IPS-18c (cell line): ENCODE results near the gene RPTN.

Source experiments
- H3K4me3 ChIP-seq: 2 replicates; pipeline ENCODE4 v1.7.0; 2013; ENCODE audit warnings: low read depth, mild to moderate bottlenecking, low read length, moderate library complexity; ENCODE audit not compliant: insufficient read depth
- H3K9me3 ChIP-seq: one replicate; pipeline ENCODE4 v1.6.1; 2013; ENCODE audit warnings: mild to moderate bottlenecking, low read length, moderate library complexity; ENCODE audit not compliant: control insufficient read depth, insufficient read depth

Gene RPTN

DNA sequence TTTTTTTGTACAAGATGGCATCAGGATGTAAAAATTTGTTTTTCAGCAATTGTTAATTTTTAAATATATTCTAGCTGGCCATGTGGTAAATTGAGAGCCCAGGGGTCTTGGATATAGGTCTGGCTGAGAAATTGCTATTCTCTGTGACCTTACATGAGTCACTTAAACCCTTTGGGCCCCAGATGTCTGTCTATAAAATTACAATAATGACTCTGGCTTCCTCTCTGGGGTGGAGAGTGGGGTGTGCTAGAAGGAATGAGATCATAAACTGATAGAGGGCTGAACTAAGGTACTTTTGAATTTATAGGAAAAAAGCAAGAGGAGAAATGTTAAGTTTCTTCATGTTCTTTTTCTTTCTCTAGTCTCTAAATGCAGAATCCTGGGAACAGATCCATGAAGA is 31.4 kb downstream of the RPTN start:
- H3K4me3 ChIP-seq, result no peak overlapping the region
- peaks cover 2% of the 10 kb centered on the region for H3K9me3 ChIP-seq

DNA sequence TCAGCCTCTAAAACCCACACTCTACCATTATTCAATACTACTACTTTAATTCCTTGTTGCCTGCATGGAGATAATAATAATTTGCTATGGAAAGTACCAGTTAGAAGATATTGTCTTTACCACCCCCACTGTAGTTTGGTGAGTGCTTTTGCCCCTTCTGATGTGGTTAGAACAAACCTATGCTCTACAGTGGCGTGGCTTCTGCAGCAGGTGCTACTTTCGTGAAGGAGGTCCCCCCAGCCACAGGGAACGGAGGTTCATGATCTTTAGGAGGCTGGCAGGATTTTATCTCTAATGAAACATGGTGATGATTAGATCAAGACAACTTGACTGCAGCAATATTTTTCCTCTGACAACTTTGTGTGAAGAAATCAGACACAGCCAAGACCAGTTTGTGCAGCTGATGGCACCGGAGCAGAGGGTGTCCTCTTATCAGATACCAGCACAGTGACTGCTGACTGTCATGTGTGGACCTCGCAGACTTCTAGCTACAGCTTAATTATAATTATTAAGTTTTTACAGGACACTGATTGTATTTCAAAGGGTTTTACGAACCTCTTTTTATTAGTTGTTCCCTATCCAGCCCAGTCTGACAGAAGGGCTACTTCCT is 33.1 kb downstream of the RPTN start:
- Histone ChIP-seq H3K9me3 (no peaks in the 10 kb centered on the region), H3K4me3 (no peak overlapping the region)

DNA sequence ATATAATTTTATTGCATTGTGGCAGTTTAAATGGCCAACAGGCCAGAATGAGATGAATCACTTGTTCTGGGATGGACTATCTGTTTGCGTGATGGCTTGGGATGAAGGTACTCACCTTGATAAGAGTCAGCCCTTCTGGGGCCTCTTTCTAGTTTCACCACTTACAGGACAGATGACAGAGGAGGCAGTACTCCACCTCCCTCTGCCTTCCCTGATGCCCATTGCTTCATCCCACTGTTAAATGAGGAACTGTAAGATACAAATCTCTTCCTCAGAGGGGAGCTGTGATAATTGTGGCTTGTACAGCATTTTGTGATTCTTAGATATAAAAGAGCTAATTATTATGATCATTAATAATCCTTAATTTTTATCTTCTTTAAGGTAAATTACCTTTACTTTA is 40.1 kb downstream of the RPTN start:
- no peaks in the 10 kb centered on the region for H3K9me3 ChIP-seq

DNA sequence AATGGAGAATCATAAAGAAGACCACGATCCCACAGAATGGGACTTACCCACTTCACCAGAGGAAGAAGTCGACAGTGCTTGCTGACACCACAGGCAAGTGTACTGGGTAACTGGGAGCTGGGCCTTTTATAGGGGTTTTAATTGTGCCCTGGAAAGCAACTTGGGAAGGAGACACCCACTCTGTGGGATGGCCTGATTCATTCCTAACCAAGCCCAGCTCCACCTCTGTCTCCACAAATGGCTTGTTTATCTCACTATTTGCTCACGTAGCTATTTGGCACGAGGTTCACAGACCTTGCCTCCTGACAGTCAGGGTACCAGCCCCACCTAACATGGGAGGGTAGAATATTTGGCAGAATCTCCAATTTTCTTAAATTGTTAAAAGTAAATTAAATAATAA is 43.7 kb downstream of the RPTN start, which contains the start of gene TCHH:
Gene TCHH (minus strand): TSS at position 101 of the 400 bp plus-strand sequence. CDS start 1,364 bp downstream, outside the sequence.
- H3K9me3 ChIP-seq, result peaks cover 6% of the 10 kb centered on the region
- no peak within 1 kb of the TSS for H3K4me3 ChIP-seq

More for the DNA sequence above, 40.1 kb downstream of the RPTN start:
- H3K4me3 ChIP-seq, result no peak overlapping the region

DNA sequence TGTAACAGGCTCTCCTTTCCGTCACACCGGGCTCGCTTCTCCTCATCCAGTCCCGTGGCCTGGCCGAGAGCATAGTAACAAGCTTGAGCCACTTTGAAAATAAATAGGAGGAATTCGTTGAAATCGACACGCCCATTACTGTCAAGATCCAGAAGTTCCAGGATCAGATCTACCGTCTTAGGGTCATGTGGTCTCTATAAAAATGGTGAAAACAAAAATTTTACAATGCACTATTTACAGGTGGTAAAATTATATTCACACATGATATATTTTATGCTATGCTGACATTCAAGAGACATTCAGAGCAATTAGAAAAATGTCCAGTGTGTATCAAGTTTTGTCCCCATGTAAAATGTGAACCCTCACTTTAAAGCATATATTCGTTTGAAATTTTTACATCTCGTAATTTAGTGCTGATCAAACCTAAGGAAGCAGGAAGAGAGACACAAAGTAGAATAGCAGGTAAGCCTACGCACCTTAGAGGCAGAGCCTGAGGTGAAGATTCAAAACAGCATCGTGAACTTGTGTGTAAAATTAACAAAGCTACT is 46.1 kb downstream of the RPTN start:
- H3K4me3 ChIP-seq, result peak overlapping the region; percentile 39; the same call in 1 of the 2 replicates

DNA sequence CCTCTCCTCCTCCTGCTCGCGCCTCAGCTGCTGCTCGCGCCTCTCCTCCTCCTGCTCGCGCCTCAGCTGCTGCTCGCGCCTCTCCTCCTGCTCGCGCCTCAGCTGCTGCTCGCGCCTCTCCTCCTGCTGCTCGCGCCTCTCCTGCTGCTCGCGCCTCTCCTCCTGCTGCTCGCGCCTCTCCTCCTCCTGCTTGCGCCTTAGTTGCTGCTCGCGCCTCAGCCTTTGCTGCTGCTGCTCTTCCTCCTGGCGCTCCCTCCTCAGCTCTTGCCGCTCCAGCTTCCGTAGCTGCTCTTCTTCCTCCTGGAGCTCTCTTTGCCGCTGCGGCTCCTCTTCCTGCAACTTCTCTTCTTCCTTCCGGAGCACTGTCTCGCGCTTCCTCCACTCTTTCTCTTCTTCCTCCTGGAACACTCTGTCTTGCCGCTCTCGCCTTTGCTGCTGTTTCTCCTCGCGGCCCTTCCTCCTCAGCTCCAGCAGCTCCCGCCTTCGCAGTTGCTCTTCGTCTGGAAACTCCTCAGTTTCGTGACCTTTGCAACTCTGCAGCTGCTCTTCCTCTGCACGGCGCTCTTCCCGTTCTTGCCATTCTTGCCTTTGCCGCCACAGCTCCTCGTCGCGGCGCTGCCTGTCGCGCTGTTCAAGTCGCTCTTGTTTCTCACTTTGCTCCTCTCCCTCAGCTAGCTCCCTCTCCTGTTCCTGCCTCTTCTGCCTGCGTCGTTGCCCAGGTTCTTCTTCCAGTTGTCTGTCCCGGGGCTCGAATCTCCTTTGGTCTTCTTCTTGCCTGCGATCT is 46.7 kb downstream of the RPTN start:
- Histone ChIP-seq H3K4me3 (peak overlapping the region; percentile 39), H3K9me3 (peaks cover 16% of the 10 kb centered on the region)

More for the DNA sequence above, 46.1 kb downstream of the RPTN start:
- peaks cover 9% of the 10 kb centered on the region for H3K9me3 ChIP-seq

DNA sequence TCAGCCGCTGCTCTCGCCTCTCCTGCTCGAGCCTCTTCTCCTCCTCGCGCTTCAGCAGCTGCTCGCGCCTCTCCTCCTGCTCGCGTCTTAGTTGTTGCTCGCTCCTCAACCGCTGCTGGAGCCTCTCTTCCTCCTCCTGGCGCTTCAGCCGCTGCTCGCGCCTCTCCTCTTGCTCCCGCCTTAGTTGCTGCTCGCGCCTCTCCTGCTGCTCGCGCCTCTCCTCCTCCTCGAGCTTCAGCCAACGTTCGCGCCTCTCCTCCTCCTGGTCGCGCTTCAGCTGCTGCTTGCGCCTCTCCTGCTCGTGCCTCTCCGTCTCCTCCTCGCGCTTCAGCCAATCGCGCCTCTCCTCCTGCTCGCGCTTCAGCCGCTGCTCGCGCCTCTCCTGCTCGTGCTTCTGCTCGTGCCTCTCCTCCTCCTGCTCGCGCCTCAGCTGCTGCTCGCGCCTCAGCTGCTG is 47.5 kb downstream of the RPTN start:
- Histone ChIP-seq H3K9me3 (peaks cover 17% of the 10 kb centered on the region), H3K4me3 (peak overlapping the region; percentile 40; the same call in 1 of the 2 replicates)

DNA sequence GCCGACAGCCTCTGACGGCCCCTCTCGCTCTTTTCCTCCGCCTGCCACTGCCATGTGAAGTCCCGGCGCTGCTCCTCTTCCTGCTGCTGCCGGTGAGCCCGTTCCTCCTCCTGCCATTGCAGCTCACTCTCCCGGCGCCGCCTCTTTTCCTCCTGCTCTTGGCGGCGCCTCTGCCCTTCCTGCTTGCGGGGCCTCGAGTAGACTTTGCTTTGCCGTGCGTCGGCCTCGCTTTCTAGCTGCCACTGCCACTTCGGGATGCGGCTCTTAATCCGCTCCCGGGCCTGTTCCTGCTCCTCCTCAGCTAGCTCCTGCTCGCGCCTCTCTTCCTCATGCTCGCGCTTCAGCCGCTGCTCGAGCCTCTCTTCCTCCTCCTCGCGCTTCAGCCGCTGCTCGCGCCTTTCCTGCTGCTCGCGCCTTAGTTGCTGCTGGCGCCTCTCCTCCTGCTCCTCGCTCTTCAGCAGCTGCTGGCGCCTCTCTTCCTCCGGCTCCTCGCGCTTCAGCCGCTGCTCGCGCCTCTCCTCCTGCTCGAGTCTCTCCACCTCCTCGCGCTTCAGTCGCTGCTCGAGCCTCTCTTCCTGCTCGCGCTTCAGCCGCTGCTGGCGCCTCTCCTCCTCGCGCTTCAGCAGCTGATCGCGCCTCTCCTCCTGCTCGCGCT is 48.0 kb downstream of the RPTN start:
- Histone ChIP-seq H3K9me3 (peaks cover 17% of the 10 kb centered on the region), H3K4me3 (peak overlapping the region; percentile 40)

DNA sequence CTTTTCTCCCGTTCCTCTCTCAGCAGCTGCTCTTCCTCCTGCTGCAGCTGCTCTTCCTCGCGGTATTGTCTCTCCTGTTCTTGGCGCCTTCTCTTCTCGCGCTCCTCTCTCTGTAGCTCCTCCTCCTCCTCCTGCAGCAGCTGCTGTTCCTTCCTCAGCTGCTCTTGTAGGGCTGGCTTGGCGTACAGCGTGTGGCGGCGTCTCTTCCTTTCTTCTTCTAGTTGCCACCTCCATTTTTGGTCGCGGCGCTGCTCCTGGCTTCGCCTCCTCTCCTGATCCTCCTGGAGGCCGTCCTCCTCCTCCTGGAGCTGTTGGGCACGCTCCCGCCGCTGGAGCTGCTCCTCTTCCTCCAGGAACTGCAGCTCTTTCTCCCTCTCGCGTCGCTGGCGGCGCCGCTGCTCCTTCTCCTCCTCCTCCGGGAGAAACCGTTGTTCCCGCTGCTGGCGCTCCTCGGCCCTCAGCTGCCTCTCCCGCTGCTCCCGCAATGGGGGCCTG is 48.6 kb downstream of the RPTN start:
- Histone ChIP-seq H3K9me3 (peaks cover 17% of the 10 kb centered on the region), H3K4me3 (peak overlapping the region; percentile 40)

DNA sequence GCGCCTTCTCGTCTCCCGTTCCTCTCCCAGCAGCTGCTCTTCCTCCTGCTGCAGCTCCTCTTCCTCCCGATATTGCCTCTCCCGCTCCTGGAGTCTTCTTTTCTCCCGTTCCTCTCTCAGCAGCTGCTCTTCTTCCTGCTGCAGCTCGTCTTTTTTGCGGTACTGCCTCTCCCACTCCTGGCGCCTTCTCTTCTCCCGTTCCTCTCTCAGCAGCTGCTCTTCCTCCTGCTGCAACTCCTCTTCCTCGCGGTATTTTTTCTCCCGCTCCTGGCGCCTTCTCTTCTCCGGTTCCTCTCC is 49.1 kb downstream of the RPTN start:
- Histone ChIP-seq H3K4me3 (peak overlapping the region; percentile 40), H3K9me3 (peaks cover 17% of the 10 kb centered on the region)

DNA sequence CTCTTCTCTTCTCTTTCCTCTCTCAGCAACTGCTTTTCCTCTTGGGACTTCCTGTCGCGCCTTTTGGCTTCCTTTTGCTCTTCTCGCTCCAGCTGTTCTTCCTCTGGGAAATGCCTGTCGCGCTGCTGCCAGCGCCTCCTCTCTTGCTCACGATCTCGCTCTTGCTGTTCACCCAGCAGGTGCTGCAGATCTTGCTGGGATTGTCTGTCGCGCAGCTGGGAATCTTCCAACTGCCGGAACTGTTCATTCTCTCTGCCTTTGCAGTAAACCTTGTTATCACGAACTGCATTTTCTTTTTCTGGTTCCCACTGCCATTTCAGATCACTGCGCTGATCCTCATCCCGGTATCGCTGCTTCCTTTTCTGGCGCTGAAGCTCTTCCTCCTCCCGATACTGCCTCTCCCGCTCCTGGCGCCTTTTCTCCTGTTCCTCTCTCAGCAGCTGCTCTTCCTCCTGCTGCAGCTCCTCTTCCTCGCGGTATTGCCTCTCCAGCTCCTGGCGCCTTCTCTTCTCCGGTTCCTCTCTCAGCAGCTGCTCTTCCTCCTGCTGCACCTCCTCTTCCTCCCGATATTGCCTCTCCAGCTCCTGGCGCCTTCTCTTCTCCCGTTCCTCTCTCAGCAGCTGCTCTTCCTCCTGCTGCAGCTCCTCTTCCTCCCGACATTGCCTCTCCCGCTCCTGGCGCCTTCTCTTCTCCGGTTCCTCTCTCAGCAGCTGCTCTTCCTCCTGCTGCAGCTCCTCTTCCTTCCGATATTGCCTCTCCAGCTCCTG is 49.6 kb downstream of the RPTN start:
- peaks cover 17% of the 10 kb centered on the region for H3K9me3 ChIP-seq
- peak overlapping the region; percentile 21; the same call in 1 of the 2 replicates for H3K4me3 ChIP-seq

DNA sequence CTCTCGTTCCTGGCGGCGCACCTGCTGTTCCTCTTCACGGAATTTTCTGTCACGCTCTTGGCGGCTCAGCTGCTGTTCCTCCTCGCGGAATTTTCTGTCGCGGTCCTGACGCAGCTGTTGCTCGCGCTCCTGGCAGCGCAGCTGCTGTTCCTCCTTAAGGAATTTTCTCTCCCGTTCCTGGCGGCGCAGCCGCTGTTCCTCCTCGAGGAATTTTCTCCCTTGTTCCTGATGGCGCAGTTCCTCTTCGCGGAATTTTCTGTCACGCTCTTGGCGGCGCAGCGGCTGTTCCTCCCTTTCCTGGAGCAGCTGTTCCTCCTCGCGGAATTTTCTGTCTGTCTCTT is 50.2 kb downstream of the RPTN start:
- Histone ChIP-seq H3K4me3 (peak overlapping the region; percentile 42; the same call in 1 of the 2 replicates), H3K9me3 (peaks cover 17% of the 10 kb centered on the region)

DNA sequence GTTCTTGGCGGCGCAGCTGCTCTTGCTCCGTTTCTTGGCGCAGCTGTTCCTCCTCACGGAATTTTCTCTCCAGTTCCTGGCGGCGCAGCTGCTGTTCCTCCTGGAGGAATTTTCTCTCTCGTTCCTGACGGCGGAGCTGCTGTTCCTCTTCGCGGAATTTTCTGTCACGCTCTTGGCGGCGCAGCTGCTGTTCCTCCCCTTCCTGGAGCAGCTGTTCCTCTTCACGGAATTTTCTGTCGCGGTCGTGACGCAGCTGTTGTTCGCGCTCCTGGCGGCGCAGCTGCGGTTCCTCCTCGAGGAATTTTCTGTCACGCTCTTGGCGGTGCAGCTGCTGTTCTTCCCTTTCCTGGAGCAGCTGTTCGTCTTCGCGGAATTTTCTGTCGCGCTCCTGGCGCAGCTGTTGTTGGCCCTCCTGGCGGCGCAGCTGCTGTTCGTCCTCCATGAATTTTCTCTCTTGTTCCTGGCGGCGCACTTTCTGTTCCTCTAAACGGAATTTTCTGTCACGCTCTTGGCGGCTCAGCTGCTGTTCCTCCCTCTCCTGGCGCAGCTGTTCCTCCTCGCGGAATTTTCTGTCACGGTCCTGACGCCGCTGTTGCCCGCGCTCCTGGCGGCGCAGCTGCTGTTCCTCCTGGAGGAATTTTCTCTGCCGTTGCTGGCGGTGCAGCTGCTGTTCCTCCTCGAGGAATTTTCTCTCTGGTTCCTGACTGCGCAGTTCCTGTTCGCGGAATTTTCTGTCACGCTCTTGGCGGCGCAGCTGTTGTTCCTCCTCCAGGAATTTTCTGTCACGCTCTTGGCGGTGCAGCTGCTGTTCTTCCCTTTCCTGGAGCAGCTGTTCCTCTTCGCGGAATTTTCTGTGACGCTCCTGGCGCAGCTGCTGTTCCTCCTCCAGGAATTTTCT is 50.8 kb downstream of the RPTN start:
- Histone ChIP-seq H3K9me3 (peaks cover 17% of the 10 kb centered on the region), H3K4me3 (peak overlapping the region; percentile 42)

DNA sequence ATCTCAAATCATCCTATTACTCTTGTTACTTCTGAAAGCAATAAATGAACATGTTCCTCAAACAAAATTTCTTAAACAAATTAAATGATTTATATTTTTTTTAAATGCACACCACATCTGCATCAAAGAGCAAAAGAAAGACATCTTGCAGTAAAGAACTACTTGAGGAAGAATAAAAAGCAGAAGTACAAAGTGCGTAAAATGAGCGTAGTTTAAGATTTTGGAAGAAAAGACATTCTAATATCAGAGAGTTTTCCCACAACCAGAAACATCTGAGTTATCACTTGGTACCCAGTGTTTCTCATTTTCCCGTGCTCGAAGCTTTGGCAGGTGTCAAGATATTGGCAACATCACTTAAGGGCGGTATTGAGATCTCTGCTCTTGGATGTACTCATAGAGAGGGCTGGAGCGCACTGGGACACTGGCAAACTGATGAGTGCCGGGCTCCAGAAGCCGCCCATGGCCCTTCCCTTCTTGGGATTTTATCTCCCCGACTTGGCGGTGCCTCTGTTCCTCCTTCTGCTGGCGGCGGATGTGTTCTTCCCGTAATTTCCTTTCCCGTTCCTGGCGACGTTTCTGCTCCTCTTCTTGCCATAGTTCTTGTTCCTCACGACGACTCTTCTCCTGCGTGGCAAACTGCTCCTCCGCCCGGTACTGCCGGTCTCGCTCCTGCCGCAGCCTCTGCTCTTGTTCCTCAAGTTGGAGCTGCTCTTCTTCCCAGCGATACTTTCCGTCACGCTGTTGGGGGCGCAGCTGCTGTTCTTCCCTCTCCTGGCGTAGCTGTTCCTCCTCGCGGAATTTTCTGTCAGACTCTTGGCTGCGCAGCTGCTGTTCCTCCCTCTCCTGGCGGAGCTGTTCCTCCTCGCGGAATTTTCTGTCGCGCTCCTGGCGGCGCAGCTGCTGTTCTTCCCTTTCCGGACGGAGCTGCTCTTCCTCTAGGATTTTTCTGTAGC is 51.7 kb downstream of the RPTN start:
- peak overlapping the region; percentile 42 for H3K4me3 ChIP-seq
- H3K9me3 ChIP-seq, result peaks cover 17% of the 10 kb centered on the region

DNA sequence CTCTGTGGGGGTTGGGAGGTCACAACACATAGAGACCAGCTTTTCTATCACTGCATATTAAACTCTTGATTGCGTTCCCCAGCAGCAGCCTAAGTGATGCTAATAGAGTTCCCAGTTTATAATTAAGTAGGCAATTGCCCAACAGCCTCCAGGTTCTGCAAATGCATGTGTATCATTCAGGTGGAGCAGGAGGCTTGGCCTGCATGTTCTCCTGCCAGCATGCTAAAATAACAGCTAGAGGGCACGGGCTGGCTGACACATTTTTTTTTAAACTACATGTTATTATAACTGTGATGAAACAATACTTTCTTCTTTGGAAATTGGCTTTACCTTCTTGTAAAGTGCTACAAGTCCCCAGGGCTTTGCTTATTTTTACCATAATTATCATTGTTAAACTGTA is 54.2 kb downstream of the RPTN start:
- Histone ChIP-seq H3K9me3 (peaks cover 11% of the 10 kb centered on the region), H3K4me3 (no peak overlapping the region)
